ENCODE data around the gene LRFN2. TPM values are rescaled to one million over a fixed set of nuclear protein-coding genes. Genes with fewer than 3 reads are reported as not detected.

Gene LRFN2
- polyA plus RNA-seq, 3 donors, result not detected

- H3K27me3 Mint-ChIP-seq (ENCODE audit: low read depth in 3 of 3), result peaks cover 5 to 19% (median 10%) of the 10 kb centered on the region in 3 donors
These were observed 112.2 kb downstream of the LRFN2 start for GRCh38 chr6:40474937-40475336.

DNA sequence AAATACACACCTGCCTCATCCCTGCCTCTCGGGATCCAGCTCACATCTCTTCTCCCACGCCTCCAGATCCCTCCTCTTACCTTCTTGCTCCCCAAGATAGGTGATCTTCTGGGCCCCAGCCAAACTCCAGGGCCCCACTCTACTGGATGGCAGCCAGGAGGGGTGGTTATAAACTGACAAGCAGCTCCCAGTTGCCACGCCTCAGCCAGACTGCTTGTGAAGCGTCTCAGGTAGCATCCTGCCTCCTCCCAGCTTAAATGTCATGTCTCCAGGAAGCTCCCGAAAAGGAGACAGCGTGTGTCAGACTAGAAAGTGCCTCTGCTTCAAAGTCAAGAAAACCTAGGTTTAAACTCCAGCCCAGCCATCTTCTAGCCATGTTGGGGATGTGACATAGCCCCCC lies 114.1 kb downstream of the LRFN2 start:
- no peak overlapping the region for H3K4me2 ChIP-seq (replicated peaks; ENCODE audit: extremely low read depth, low read length, poor library complexity, severe bottlenecking)
- H3K4me1 ChIP-seq (ENCODE audit: control insufficient read depth in 1 of 2, insufficient read depth in 2 of 2, low read length in 2 of 2), result no peaks in the 10 kb centered on the region
- H4K20me1 ChIP-seq (ENCODE audit: insufficient read depth, low read length), result no peaks in the 10 kb centered on the region
- Mint-ChIP-seq H3K27ac (no peak overlapping the region), H3K4me1 (no peaks in the 10 kb centered on the region), H3K4me3 (no peak overlapping the region), H3K27me3 (ENCODE audit: low read depth in 3 of 3) (peaks cover 5 to 19% (median 11%) of the 10 kb centered on the region in 3 donors), H3K36me3 (no peaks in the 10 kb centered on the region), H3K9me3 (peaks cover 0 to 3% (median 0%) of the 10 kb centered on the region in 7 donors)
- H3K9me3 ChIP-seq (replicated peaks in 1 of 2; ENCODE audit: control insufficient read depth in 1 of 2, insufficient read depth in 1 of 2, low read length in 2 of 2), result no peaks in the 10 kb centered on the region
- intact Hi-C loops (cut with micrococcal nuclease), result no loop called here
- no peak overlapping the region for H3K27ac ChIP-seq (ENCODE audit: low read depth in 1 of 2, low read length in 2 of 2)
- no peak for DNase-seq
- no peaks in the 10 kb centered on the region for H3K27me3 ChIP-seq (ENCODE audit: control insufficient read depth in 2 of 2, insufficient read depth in 2 of 2, low read length in 2 of 2)
- H2AFZ ChIP-seq (ENCODE audit: insufficient read depth, low read depth, low read length, poor library complexity, severe bottlenecking), result no peak overlapping the region
- H3K4me3 ChIP-seq (replicated peaks in 1 of 3; ENCODE audit: low read depth in 2 of 3, low read length in 3 of 3), result no peak overlapping the region
- TF ChIP-seq, protein P1, sequence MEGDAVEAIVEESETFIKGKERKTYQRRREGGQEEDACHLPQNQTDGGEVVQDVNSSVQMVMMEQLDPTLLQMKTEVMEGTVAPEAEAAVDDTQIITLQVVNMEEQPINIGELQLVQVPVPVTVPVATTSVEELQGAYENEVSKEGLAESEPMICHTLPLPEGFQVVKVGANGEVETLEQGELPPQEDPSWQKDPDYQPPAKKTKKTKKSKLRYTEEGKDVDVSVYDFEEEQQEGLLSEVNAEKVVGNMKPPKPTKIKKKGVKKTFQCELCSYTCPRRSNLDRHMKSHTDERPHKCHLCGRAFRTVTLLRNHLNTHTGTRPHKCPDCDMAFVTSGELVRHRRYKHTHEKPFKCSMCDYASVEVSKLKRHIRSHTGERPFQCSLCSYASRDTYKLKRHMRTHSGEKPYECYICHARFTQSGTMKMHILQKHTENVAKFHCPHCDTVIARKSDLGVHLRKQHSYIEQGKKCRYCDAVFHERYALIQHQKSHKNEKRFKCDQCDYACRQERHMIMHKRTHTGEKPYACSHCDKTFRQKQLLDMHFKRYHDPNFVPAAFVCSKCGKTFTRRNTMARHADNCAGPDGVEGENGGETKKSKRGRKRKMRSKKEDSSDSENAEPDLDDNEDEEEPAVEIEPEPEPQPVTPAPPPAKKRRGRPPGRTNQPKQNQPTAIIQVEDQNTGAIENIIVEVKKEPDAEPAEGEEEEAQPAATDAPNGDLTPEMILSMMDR (IDR thresholded peaks at IDR 0.05), result no peak
- H3K79me2 ChIP-seq (ENCODE audit: insufficient read depth, low read length), result no peaks in the 10 kb centered on the region
- H3K9ac ChIP-seq (ENCODE audit: insufficient read depth, low read length, poor library complexity, severe bottlenecking), result no peak overlapping the region
- no peaks in the 10 kb centered on the region for H3K36me3 ChIP-seq (replicated peaks in 1 of 2; ENCODE audit: control insufficient read depth in 1 of 2, insufficient read depth in 2 of 2, low read length in 2 of 2)
- WGBS (ENCODE audit: insufficient coverage), result 65% methylated on average over 4 of the region's 6 CpGs

More at GRCh38 chr6:40474937-40475336, 112.2 kb downstream of the LRFN2 start:
- Histone ChIP-seq H3K4me3 (replicated peaks in 1 of 3; ENCODE audit: low read depth in 2 of 3, low read length in 3 of 3) (no peak overlapping the region), H3K79me2 (ENCODE audit: insufficient read depth, low read length) (no peaks in the 10 kb centered on the region), H4K20me1 (ENCODE audit: insufficient read depth, low read length) (no peaks in the 10 kb centered on the region), H3K4me2 (replicated peaks; ENCODE audit: extremely low read depth, low read length, poor library complexity, severe bottlenecking) (no peak overlapping the region), H3K4me1 (ENCODE audit: control insufficient read depth in 1 of 2, insufficient read depth in 2 of 2, low read length in 2 of 2) (no peaks in the 10 kb centered on the region), H3K27ac (ENCODE audit: low read depth in 1 of 2, low read length in 2 of 2) (no peak overlapping the region), H3K9me3 (replicated peaks in 1 of 2; ENCODE audit: control insufficient read depth in 1 of 2, insufficient read depth in 1 of 2, low read length in 2 of 2) (no peaks in the 10 kb centered on the region), H2AFZ (ENCODE audit: insufficient read depth, low read depth, low read length, poor library complexity, severe bottlenecking) (no peak overlapping the region), H3K27me3 (ENCODE audit: control insufficient read depth in 2 of 2, insufficient read depth in 2 of 2, low read length in 2 of 2) (no peaks in the 10 kb centered on the region), H3K36me3 (replicated peaks in 1 of 2; ENCODE audit: control insufficient read depth in 1 of 2, insufficient read depth in 2 of 2, low read length in 2 of 2) (no peaks in the 10 kb centered on the region), H3K9ac (ENCODE audit: insufficient read depth, low read length, poor library complexity, severe bottlenecking) (no peak overlapping the region)
- peak overlapping the region in 1 of 7 donors; percentile 77 for H3K27ac Mint-ChIP-seq
- WGBS (ENCODE audit: insufficient coverage), result 81% methylated on average over 3 of the region's 3 CpGs
- peaks cover 0 to 3% (median 0%) of the 10 kb centered on the region in 7 donors for H3K9me3 Mint-ChIP-seq
- DNase-seq, result no peak
- H3K4me1 Mint-ChIP-seq, result no peaks in the 10 kb centered on the region
- H3K4me3 Mint-ChIP-seq, result no peak overlapping the region
- no peaks in the 10 kb centered on the region for H3K36me3 Mint-ChIP-seq
- intact Hi-C loops (cut with micrococcal nuclease), result no loop called here
- TF ChIP-seq, protein P1 (IDR thresholded peaks at IDR 0.05), result no peak

Measured in CD14-positive monocyte (primary cell).